ENCODE results near the gene RALGAPA2. TPM values are rescaled to one million over a fixed set of nuclear protein-coding genes. Genes with fewer than 3 reads are reported as not detected.

RALGAPA2 gene
- polyA plus RNA-seq, 2 of the 4 experiments (the other 2 are of a cell fraction): 4.0 to 4.7 TPM

DNA sequence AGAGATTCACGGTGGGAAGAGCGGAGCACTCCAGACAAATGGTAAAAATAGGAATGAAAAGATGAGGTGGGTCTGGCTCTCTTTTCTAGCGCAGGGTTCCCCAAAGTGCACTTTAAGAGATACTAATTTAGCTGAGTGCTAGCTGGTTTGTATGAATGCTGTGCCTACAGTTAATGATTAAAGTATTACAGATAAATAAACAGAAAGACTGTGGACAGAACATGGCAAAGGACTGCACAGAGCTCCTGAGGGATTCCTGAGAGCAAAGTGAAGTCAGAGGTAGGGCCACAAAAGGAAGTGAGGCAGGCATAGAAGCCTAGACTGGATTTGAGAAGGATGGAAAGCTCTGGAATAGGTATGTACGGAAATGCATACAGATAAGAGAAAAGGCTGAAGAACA, 230.0 kb downstream of the RALGAPA2 start:
- H3K4me1 ChIP-seq: peaks cover 13% of the 10 kb centered on the region; the same call in 2 of the 3 replicates
- no peak overlapping the region for H3K27ac ChIP-seq
- 65% methylated on average over 4 of the region's 4 CpGs for WGBS (ENCODE audit: missing lambda C conversion rate)
- H3K4me2 ChIP-seq: peak overlapping the region; percentile 38; the same call in 2 of the 3 replicates
- H3K4me3 ChIP-seq: no peak overlapping the region
- TF ChIP-seq, protein P1, sequence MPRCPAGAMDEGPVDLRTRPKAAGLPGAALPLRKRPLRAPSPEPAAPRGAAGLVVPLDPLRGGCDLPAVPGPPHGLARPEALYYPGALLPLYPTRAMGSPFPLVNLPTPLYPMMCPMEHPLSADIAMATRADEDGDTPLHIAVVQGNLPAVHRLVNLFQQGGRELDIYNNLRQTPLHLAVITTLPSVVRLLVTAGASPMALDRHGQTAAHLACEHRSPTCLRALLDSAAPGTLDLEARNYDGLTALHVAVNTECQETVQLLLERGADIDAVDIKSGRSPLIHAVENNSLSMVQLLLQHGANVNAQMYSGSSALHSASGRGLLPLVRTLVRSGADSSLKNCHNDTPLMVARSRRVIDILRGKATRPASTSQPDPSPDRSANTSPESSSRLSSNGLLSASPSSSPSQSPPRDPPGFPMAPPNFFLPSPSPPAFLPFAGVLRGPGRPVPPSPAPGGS (IDR thresholded peaks at IDR 0.05): no peak
- no peak for TF ChIP-seq EP300 (IDR thresholded peaks at IDR 0.05)
- TF ChIP-seq, protein P2, sequence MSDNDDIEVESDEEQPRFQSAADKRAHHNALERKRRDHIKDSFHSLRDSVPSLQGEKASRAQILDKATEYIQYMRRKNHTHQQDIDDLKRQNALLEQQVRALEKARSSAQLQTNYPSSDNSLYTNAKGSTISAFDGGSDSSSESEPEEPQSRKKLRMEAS (IDR thresholded peaks at IDR 0.05): no peak
- no peak for TF ChIP-seq KDM5A (IDR thresholded peaks at IDR 0.05)
- no peak for TF ChIP-seq ESRRA (IDR thresholded peaks at IDR 0.05; ENCODE audit: borderline replicate concordance, low read length)
- no peak for TF ChIP-seq JUN (IDR thresholded peaks at IDR 0.05)
- no peak for TF ChIP-seq RFX5 (IDR thresholded peaks at IDR 0.05)
- no peak for TF ChIP-seq RCOR1 (IDR thresholded peaks at IDR 0.05; ENCODE audit: low read depth, low read length)
- no peak for TF ChIP-seq JUNB (IDR thresholded peaks at IDR 0.05)
- no peak for TF ChIP-seq FOXS1 (CRISPR knock-in tag; IDR thresholded peaks at IDR 0.05)
- TF ChIP-seq, protein P3, sequence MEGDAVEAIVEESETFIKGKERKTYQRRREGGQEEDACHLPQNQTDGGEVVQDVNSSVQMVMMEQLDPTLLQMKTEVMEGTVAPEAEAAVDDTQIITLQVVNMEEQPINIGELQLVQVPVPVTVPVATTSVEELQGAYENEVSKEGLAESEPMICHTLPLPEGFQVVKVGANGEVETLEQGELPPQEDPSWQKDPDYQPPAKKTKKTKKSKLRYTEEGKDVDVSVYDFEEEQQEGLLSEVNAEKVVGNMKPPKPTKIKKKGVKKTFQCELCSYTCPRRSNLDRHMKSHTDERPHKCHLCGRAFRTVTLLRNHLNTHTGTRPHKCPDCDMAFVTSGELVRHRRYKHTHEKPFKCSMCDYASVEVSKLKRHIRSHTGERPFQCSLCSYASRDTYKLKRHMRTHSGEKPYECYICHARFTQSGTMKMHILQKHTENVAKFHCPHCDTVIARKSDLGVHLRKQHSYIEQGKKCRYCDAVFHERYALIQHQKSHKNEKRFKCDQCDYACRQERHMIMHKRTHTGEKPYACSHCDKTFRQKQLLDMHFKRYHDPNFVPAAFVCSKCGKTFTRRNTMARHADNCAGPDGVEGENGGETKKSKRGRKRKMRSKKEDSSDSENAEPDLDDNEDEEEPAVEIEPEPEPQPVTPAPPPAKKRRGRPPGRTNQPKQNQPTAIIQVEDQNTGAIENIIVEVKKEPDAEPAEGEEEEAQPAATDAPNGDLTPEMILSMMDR (IDR thresholded peaks at IDR 0.05): no peak
- no peak for TF ChIP-seq HEYL (CRISPR knock-in tag; IDR thresholded peaks at IDR 0.05)
- no peak for TF ChIP-seq CHD2 (IDR thresholded peaks at IDR 0.05; ENCODE audit: low read length, partially characterized antibody)
- TF ChIP-seq ZNF302 (CRISPR knock-in tag; IDR thresholded peaks at IDR 0.05): no peak
- TF ChIP-seq NFE2L2 (conservative IDR thresholded peaks at IDR 0.05; ENCODE audit: low read length): no peak
- no peak for TF ChIP-seq HOXA7 (CRISPR knock-in tag; IDR thresholded peaks at IDR 0.05)
- no peak for DNase-seq (ENCODE audit: low read depth in 1 of 2, low spot score in 1 of 2)
- ChIA-PET CTCF (interaction anchor here (0.8 to 1.4 kb wide), 3 partner anchors 8 to 20 kb away, joined by 3 to 4 read pairs (median 3); no protein-coding TSS in a partner anchor), POLR2A (no interaction called here)
- no peak for FAIRE-seq
- ATAC-seq: peak in 1 of 2 experiments; percentile 40; a peak in 1 of 6 replicates
- H3K9me3 ChIP-seq: no peaks in the 10 kb centered on the region

DNA sequence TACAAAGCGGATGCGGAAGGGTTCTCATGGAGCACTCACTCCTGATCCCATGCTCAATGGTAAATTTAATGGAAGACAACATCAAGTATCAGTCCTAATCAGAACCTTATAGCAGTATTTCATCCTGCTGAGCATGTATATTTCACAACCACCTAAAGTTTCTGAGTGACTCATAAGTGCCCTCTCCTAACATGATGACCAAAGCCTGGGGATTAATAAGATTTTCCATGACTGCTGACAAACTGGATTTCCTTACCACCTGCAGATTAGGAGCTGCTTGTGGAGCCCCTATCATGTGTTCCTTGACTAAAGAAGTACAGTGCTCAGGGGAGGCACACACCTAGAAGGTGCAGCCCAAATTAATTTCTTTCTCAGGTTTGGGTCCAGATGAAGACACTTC, 231.8 kb downstream of the RALGAPA2 start:
- Histone ChIP-seq H3K4me2 (no peak overlapping the region), H3K27ac (no peak overlapping the region), H3K4me1 (peaks cover 13% of the 10 kb centered on the region; the same call in 2 of the 3 replicates), H3K9me3 (no peaks in the 10 kb centered on the region), H3K4me3 (no peak overlapping the region)
- peak; percentile 47 to 82 for ATAC-seq
- peak; percentile 18 to 25; a peak in 1 of 4 replicates for TF ChIP-seq CEBPB (IDR thresholded peaks at IDR 0.05)
- TF ChIP-seq NR3C1 (IDR thresholded peaks at IDR 0.05): no peak
- FAIRE-seq: no peak
- peak in 1 of 2 experiments; percentile 19 for DNase-seq (ENCODE audit: low read depth in 1 of 2, low spot score in 1 of 2)
- POLR2A ChIA-PET: no interaction called here
- CTCF ChIA-PET: interaction anchor here (0.7 kb wide), 1 partner anchor 54 kb away, joined by 3 read pairs; no protein-coding TSS in a partner anchor
- WGBS (ENCODE audit: missing lambda C conversion rate): 98% methylated on average over 2 of the region's 2 CpGs

DNA sequence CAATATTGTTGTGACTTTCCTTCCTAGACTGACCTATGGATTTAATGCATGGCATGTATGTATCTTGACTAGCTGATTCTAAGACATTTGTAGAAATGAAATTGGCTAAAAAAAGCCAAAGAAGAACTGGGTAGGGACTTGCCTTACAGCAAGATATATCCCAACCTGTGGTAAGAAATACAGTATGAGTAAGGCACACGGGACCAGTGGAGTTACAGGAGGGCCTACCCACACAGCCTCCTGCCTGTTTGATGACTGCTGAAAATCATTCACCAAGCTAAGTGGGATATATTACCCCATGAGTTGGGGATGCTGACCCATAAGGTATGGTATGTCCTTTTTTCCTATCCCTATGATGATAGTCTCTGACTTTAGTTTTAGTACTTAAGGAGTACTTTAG, 232.3 kb downstream of the RALGAPA2 start:
- Histone ChIP-seq H3K27ac (no peak overlapping the region), H3K4me1 (peaks cover 13% of the 10 kb centered on the region; the same call in 2 of the 3 replicates), H3K4me3 (no peak overlapping the region), H3K4me2 (no peak overlapping the region), H3K9me3 (no peaks in the 10 kb centered on the region)
- ATAC-seq (0 out of 6 replicates have a peak, but pooled peaks of 1 of the 2 experiments have one; percentile 15), FAIRE-seq (peak; percentile 54), DNase-seq (ENCODE audit: low read depth in 1 of 2, low spot score in 1 of 2) (no peak)
- ChIA-PET POLR2A (no interaction called here), CTCF (no interaction called here)
- WGBS (ENCODE audit: missing lambda C conversion rate): 86% methylated on average over 1 of the region's 1 CpG
- TF ChIP-seq CHD4 (IDR thresholded peaks at IDR 0.05; ENCODE audit: borderline replicate concordance) (no peak), RNF2 (IDR thresholded peaks at IDR 0.05; ENCODE audit: borderline replicate concordance, low read depth) (no peak), EHMT2 (IDR thresholded peaks at IDR 0.05; ENCODE audit: low read depth) (no peak), TP53 (CRISPR knock-in tag; IDR thresholded peaks at IDR 0.05) (no peak), RARB (CRISPR knock-in tag; IDR thresholded peaks at IDR 0.05) (no peak)
- TF ChIP-seq, protein P4, sequence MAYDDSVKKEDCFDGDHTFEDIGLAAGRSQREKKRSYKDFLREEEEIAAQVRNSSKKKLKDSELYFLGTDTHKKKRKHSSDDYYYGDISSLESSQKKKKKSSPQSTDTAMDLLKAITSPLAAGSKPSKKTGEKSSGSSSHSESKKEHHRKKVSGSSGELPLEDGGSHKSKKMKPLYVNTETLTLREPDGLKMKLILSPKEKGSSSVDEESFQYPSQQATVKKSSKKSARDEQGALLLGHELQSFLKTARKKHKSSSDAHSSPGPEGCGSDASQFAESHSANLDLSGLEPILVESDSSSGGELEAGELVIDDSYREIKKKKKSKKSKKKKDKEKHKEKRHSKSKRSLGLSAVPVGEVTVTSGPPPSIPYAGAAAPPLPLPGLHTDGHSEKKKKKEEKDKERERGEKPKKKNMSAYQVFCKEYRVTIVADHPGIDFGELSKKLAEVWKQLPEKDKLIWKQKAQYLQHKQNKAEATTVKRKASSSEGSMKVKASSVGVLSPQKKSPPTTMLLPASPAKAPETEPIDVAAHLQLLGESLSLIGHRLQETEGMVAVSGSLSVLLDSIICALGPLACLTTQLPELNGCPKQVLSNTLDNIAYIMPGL (CRISPR knock-in tag; IDR thresholded peaks at IDR 0.05; ENCODE audit: borderline replicate concordance): no peak
